Adrenal gland (tissue), 5 donors: ENCODE data around the gene CACNA1A.

Experiments used
- CTCF ChIP-seq, 6 experiments: fragments of 450-650 bp in 4 of 6; fragments of 200-600 bp in 2 of 6; sonication (generic) in 1 of 6; IDR thresholded peaks; 1 replicate in 5 of 6; 2 replicates in 1 of 6; pipeline versions ENCODE4 v1.5.1 to v1.8.0; 2016 to 2021; ENCODE audit warnings: antibody characterized with exemption in 6 of 6, mild to moderate bottlenecking in 2 of 6, moderate library complexity in 1 of 6
- POLR2A ChIP-seq, 2 donors: fragments of 450-650 bp; IDR thresholded peaks; one replicate each; pipeline ENCODE4 v1.6.1; 2017; ENCODE audit warnings: antibody characterized with exemption in 2 of 2, mild to moderate bottlenecking in 2 of 2, moderate library complexity in 1 of 2
- donor health status: DM: no; HTN: no; CAD: no.

GRCh38 chr19:13356686-13357280 lies 149.5 kb downstream of the CACNA1A start:
- TF ChIP-seq CTCF (IDR thresholded peaks at IDR 0.05) (no peak), POLR2A (IDR thresholded peaks at IDR 0.05) (no peak)
